Thyroid gland (tissue), 4 donors: ENCODE data around the gene IKZF2.

Experiments used
- POLR2A ChIP-seq, 2 donors: fragments of 450-650 bp; IDR thresholded peaks; one replicate each; pipeline ENCODE4 v1.6.1; 2017; ENCODE audit warnings: antibody characterized with exemption in 2 of 2, mild to moderate bottlenecking in 2 of 2, moderate library complexity in 1 of 2
- TF ChIP-seq, protein P1 (sequence below), 6 experiments: fragments of 200-600 bp in 3 of 6; fragments of 450-650 bp in 3 of 6; sonication (generic) in 3 of 6; IDR thresholded peaks; one replicate each; pipeline ENCODE4 v1.5.1; 2016 to 2019; ENCODE audit warnings: antibody characterized with exemption in 6 of 6, mild to moderate bottlenecking in 2 of 6, inconsistent platforms in 1 of 6, moderate library complexity in 1 of 6

DNA sequence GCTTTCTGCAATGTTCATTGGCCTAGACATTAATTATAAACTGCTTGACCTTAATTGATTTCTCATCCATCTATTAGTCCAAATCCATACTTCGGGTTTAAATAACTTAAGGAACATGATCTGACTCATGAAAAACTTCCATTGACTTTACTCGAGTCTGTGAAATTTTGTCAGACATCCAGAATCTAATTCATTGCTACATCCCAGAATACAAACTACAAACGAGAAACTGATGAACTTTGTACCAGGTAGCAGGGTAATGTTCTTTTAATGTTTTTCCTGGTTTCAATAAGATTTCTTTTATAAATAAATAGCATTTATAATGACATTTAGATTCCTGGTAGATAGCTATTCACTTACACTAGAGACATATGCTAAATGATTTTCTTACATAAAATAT is 36.0 kb upstream of the IKZF2 start:
- TF ChIP-seq, protein P1, sequence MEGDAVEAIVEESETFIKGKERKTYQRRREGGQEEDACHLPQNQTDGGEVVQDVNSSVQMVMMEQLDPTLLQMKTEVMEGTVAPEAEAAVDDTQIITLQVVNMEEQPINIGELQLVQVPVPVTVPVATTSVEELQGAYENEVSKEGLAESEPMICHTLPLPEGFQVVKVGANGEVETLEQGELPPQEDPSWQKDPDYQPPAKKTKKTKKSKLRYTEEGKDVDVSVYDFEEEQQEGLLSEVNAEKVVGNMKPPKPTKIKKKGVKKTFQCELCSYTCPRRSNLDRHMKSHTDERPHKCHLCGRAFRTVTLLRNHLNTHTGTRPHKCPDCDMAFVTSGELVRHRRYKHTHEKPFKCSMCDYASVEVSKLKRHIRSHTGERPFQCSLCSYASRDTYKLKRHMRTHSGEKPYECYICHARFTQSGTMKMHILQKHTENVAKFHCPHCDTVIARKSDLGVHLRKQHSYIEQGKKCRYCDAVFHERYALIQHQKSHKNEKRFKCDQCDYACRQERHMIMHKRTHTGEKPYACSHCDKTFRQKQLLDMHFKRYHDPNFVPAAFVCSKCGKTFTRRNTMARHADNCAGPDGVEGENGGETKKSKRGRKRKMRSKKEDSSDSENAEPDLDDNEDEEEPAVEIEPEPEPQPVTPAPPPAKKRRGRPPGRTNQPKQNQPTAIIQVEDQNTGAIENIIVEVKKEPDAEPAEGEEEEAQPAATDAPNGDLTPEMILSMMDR (IDR thresholded peaks at IDR 0.05), result no peak
- no peak for TF ChIP-seq POLR2A (IDR thresholded peaks at IDR 0.05)
